ENCODE results near the gene HECW1.

The HECW1 gene

DNA sequence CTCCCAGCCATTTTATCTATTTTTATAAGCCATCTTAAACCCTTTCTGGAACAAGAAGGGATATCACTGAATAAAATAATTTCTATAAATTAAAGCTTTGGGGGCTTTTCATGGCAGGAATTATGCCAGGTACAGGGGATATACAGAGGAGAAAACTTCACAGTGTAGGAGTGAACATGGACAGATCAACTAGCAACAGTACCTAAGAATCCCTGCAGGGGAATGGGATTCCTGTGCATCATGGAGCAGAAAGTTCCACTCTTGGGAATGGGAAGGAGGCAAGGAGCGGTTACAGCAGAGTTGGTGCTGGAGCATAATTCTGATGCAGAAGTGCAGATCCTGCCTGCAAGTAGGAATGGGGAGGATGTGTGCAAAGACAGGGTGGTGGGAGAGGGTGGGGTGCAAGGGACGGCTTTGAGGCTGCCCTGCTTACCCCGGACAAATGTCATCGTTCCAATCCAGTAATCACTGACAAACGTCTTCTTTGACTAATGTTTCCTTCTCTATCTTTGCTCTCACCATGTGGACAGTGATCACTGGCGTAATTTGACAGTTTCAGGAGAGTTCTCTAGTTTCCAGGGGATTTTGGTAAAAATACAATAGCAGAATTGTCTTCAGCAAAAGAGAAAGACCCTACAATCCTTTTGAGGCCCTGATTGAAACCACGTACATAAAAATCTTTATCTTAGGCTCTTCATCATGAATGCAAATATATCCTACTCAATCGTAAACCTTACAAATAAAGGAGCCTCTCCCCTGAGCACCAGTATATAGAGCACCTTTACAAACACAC lies 196.7 kb downstream of the HECW1 start:
- no peak for TF ChIP-seq TCF12 (IDR thresholded peaks at IDR 0.05; ENCODE audit: low read depth)
- TF ChIP-seq YY1 (IDR thresholded peaks at IDR 0.05; ENCODE audit: low read depth) = no peak
- TF ChIP-seq, protein P1, sequence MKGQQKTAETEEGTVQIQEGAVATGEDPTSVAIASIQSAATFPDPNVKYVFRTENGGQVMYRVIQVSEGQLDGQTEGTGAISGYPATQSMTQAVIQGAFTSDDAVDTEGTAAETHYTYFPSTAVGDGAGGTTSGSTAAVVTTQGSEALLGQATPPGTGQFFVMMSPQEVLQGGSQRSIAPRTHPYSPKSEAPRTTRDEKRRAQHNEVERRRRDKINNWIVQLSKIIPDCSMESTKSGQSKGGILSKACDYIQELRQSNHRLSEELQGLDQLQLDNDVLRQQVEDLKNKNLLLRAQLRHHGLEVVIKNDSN (IDR thresholded peaks at IDR 0.05) = no peak
- TF ChIP-seq, protein P2, sequence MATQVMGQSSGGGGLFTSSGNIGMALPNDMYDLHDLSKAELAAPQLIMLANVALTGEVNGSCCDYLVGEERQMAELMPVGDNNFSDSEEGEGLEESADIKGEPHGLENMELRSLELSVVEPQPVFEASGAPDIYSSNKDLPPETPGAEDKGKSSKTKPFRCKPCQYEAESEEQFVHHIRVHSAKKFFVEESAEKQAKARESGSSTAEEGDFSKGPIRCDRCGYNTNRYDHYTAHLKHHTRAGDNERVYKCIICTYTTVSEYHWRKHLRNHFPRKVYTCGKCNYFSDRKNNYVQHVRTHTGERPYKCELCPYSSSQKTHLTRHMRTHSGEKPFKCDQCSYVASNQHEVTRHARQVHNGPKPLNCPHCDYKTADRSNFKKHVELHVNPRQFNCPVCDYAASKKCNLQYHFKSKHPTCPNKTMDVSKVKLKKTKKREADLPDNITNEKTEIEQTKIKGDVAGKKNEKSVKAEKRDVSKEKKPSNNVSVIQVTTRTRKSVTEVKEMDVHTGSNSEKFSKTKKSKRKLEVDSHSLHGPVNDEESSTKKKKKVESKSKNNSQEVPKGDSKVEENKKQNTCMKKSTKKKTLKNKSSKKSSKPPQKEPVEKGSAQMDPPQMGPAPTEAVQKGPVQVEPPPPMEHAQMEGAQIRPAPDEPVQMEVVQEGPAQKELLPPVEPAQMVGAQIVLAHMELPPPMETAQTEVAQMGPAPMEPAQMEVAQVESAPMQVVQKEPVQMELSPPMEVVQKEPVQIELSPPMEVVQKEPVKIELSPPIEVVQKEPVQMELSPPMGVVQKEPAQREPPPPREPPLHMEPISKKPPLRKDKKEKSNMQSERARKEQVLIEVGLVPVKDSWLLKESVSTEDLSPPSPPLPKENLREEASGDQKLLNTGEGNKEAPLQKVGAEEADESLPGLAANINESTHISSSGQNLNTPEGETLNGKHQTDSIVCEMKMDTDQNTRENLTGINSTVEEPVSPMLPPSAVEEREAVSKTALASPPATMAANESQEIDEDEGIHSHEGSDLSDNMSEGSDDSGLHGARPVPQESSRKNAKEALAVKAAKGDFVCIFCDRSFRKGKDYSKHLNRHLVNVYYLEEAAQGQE (IDR thresholded peaks at IDR 0.05; ENCODE audit: low read depth) = no peak
- no peak for TF ChIP-seq FOXM1 (IDR thresholded peaks at IDR 0.05; ENCODE audit: borderline replicate concordance, low read depth)
- TF ChIP-seq RAD21 (IDR thresholded peaks at IDR 0.05; ENCODE audit: low read depth) = no peak
- no peak for TF ChIP-seq ZBTB7A (IDR thresholded peaks at IDR 0.05; ENCODE audit: low read depth)

DNA sequence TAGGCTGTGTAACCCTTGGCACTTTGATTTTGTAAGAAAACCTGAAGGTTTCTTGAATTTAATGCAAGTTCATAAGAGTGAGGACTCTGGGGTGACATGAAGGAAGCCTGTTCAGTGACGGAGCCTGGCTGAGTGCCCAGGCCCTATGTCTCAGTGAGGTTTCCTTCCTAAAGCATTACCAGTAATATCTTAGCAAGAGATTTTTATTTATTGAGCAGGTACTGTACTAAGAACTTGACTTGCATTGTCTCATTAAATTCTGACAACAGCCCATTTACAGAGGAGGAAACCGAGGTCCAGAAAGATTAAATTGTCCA lies 197.2 kb downstream of the HECW1 start:
- TF ChIP-seq EP300 (IDR thresholded peaks at IDR 0.05; ENCODE audit: borderline replicate concordance) = no peak
- no peak for TF ChIP-seq ZBTB7A (IDR thresholded peaks at IDR 0.05; ENCODE audit: low read depth)
- no peak for TF ChIP-seq CREB1 (IDR thresholded peaks at IDR 0.05; ENCODE audit: low read depth)
- TF ChIP-seq, protein P1 (IDR thresholded peaks at IDR 0.05) = no peak
- TF ChIP-seq RAD21 (IDR thresholded peaks at IDR 0.05; ENCODE audit: low read depth) = no peak
- no peak for TF ChIP-seq YY1 (IDR thresholded peaks at IDR 0.05; ENCODE audit: low read depth)
- TF ChIP-seq NFIC (IDR thresholded peaks at IDR 0.05) = no peak
- no peak for TF ChIP-seq TCF12 (IDR thresholded peaks at IDR 0.05; ENCODE audit: low read depth)
- TF ChIP-seq EGR1 (IDR thresholded peaks at IDR 0.05) = no peak
- TF ChIP-seq CEBPB (IDR thresholded peaks at IDR 0.05) = no peak
- TF ChIP-seq, protein P3, sequence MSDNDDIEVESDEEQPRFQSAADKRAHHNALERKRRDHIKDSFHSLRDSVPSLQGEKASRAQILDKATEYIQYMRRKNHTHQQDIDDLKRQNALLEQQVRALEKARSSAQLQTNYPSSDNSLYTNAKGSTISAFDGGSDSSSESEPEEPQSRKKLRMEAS (IDR thresholded peaks at IDR 0.05) = no peak
- TF ChIP-seq, protein P2 (IDR thresholded peaks at IDR 0.05; ENCODE audit: low read depth) = no peak
- no peak for TF ChIP-seq TAF1 (IDR thresholded peaks at IDR 0.05; ENCODE audit: low read depth)
- TF ChIP-seq FOXM1 (IDR thresholded peaks at IDR 0.05; ENCODE audit: borderline replicate concordance, low read depth) = no peak
- TF ChIP-seq TEAD4 (IDR thresholded peaks at IDR 0.05) = no peak

DNA sequence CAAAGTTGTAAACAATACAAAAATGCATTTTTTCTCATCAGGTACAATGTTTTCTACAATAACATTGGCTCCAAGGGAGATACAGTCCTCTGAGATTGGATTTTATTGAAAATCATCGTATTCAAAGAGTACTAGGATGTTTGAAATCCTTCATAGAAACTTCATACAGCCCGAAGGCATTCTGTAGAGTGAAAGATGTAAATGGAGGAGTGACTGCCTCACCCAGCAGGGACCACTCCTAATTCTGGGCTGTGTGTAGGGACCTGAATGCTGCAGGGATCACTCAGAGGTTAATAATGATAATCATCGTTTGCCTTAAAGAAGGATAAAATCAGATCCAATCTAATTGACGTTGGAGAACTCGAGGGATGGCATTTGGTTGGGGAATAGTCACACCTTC lies 198.6 kb downstream of the HECW1 start:
- TF ChIP-seq TAF1 (IDR thresholded peaks at IDR 0.05; ENCODE audit: low read depth) = no peak
- no peak for TF ChIP-seq RAD21 (IDR thresholded peaks at IDR 0.05; ENCODE audit: low read depth)
- no peak for TF ChIP-seq EGR1 (IDR thresholded peaks at IDR 0.05)
- TF ChIP-seq TEAD4 (IDR thresholded peaks at IDR 0.05) = no peak
- no peak for TF ChIP-seq YY1 (IDR thresholded peaks at IDR 0.05; ENCODE audit: low read depth)
- no peak for TF ChIP-seq TCF12 (IDR thresholded peaks at IDR 0.05; ENCODE audit: low read depth)
- TF ChIP-seq, protein P1 (IDR thresholded peaks at IDR 0.05) = no peak
- TF ChIP-seq, protein P3 (IDR thresholded peaks at IDR 0.05) = no peak
- no peak for TF ChIP-seq FOXM1 (IDR thresholded peaks at IDR 0.05; ENCODE audit: borderline replicate concordance, low read depth)
- no peak for TF ChIP-seq CREB1 (IDR thresholded peaks at IDR 0.05; ENCODE audit: low read depth)
- no peak for TF ChIP-seq ZBTB7A (IDR thresholded peaks at IDR 0.05; ENCODE audit: low read depth)
- TF ChIP-seq, protein P2 (IDR thresholded peaks at IDR 0.05; ENCODE audit: low read depth) = no peak
- no peak for TF ChIP-seq NFIC (IDR thresholded peaks at IDR 0.05)
- TF ChIP-seq CEBPB (IDR thresholded peaks at IDR 0.05) = no peak
- no peak for TF ChIP-seq EP300 (IDR thresholded peaks at IDR 0.05; ENCODE audit: borderline replicate concordance)

DNA sequence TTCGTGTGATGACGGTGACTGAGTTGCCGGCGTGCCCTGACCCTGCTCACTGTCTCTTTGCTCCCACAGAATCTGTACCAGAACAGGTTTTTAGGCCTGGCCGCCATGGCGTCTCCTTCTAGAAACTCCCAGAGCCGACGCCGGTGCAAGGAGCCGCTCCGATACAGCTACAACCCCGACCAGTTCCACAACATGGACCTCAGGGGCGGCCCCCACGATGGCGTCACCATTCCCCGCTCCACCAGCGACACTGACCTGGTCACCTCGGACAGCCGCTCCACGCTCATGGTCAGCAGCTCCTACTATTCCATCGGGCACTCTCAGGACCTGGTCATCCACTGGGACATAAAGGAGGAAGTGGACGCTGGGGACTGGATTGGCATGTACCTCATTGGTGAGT lies 199.2 kb downstream of the HECW1 start:
- TF ChIP-seq, protein P1 (IDR thresholded peaks at IDR 0.05) = no peak
- no peak for TF ChIP-seq EGR1 (IDR thresholded peaks at IDR 0.05)
- TF ChIP-seq FOXM1 (IDR thresholded peaks at IDR 0.05; ENCODE audit: borderline replicate concordance, low read depth) = no peak
- no peak for TF ChIP-seq RAD21 (IDR thresholded peaks at IDR 0.05; ENCODE audit: low read depth)
- TF ChIP-seq TAF1 (IDR thresholded peaks at IDR 0.05; ENCODE audit: low read depth) = no peak
- no peak for TF ChIP-seq YY1 (IDR thresholded peaks at IDR 0.05; ENCODE audit: low read depth)
- TF ChIP-seq NFIC (IDR thresholded peaks at IDR 0.05) = no peak
- TF ChIP-seq TEAD4 (IDR thresholded peaks at IDR 0.05) = no peak
- TF ChIP-seq ZBTB7A (IDR thresholded peaks at IDR 0.05; ENCODE audit: low read depth) = no peak
- no peak for TF ChIP-seq TCF12 (IDR thresholded peaks at IDR 0.05; ENCODE audit: low read depth)
- TF ChIP-seq, protein P2 (IDR thresholded peaks at IDR 0.05; ENCODE audit: low read depth) = no peak
- no peak for TF ChIP-seq CEBPB (IDR thresholded peaks at IDR 0.05)
- TF ChIP-seq, protein P3 (IDR thresholded peaks at IDR 0.05) = no peak
- no peak for TF ChIP-seq CREB1 (IDR thresholded peaks at IDR 0.05; ENCODE audit: low read depth)
- no peak for TF ChIP-seq EP300 (IDR thresholded peaks at IDR 0.05; ENCODE audit: borderline replicate concordance)
